GM19240 (cell line): ENCODE results near the gene PCDHGA1.
"Not testable (repeated sequence)": the region's sequence is repeated elsewhere in the genome, so short reads cannot be mapped to it uniquely, and the experiment has no call there.

Experiments
- DNase-seq: peaks from one replicate; pipeline ENCODE4 v3.0.0; 2011; ENCODE audit warnings: low spot score; ENCODE audit not compliant: insufficient read length

Gene PCDHGA1

GRCh38 chr5:141382469-141383294 lies 52.4 kb downstream of the PCDHGA1 start, which contains the start of gene PCDHGA7:
Gene PCDHGA7, plus strand, starts transcription at chr5:141382742. Its CDS starts 158 bp downstream, at chr5:141382900.
- DNase-seq, result no peak

GRCh38 chr5:141383345-141383744 lies 53.0 kb downstream of the PCDHGA1 start:
- no peak for DNase-seq

- DNase-seq, result no peak
Measured at GRCh38 chr5:141384471-141385267, 54.4 kb downstream of the PCDHGA1 start.

- not testable (repeated sequence) for DNase-seq
Measured at GRCh38 chr5:141387557-141388311, 57.4 kb downstream of the PCDHGA1 start, which contains the start of gene PCDHGB4. Gene PCDHGB4, plus strand, starts transcription at chr5:141387698. Its CDS starts 187 bp downstream, at chr5:141387885.

GRCh38 chr5:141388661-141389060 lies 58.3 kb downstream of the PCDHGA1 start:
- no peak for DNase-seq

- DNase-seq, result no peak
Measured at GRCh38 chr5:141389153-141390042, 59.1 kb downstream of the PCDHGA1 start.

- DNase-seq, result no peak
Measured at GRCh38 chr5:141392429-141393198, 62.3 kb downstream of the PCDHGA1 start, which contains the start of gene PCDHGA8. Gene PCDHGA8, plus strand, starts transcription at chr5:141392633. Its CDS starts 181 bp downstream, at chr5:141392814.

GRCh38 chr5:141393267-141393666 lies 63.0 kb downstream of the PCDHGA1 start:
- no peak for DNase-seq

GRCh38 chr5:141394401-141395187 lies 64.3 kb downstream of the PCDHGA1 start:
- not testable (repeated sequence) for DNase-seq

- not testable (repeated sequence) for DNase-seq
Measured at GRCh38 chr5:141397756-141398551, 67.6 kb downstream of the PCDHGA1 start, which contains the start of gene PCDHGB5. Gene PCDHGB5, plus strand, starts transcription at chr5:141397947. Its CDS starts 181 bp downstream, at chr5:141398128.

- no peak for DNase-seq
Measured at GRCh38 chr5:141398608-141399007, 68.3 kb downstream of the PCDHGA1 start.

GRCh38 chr5:141399555-141400258 lies 69.4 kb downstream of the PCDHGA1 start:
- no peak for DNase-seq

- no peak for DNase-seq
Measured at GRCh38 chr5:141402553-141403243, 72.4 kb downstream of the PCDHGA1 start, which contains the start of gene PCDHGA9. Gene PCDHGA9, plus strand, starts transcription at chr5:141402778. Its CDS starts 175 bp downstream, at chr5:141402953.

- DNase-seq, result no peak
Measured at GRCh38 chr5:141403387-141403786, 73.1 kb downstream of the PCDHGA1 start.

- not testable (repeated sequence) for DNase-seq
Measured at GRCh38 chr5:141407790-141408505, 77.6 kb downstream of the PCDHGA1 start, which contains the start of gene PCDHGB6. Gene PCDHGB6, plus strand, starts transcription at chr5:141408021. Its CDS starts 182 bp downstream, at chr5:141408203.
